ENCODE data around the gene VPS36.

VPS36 gene

DNA sequence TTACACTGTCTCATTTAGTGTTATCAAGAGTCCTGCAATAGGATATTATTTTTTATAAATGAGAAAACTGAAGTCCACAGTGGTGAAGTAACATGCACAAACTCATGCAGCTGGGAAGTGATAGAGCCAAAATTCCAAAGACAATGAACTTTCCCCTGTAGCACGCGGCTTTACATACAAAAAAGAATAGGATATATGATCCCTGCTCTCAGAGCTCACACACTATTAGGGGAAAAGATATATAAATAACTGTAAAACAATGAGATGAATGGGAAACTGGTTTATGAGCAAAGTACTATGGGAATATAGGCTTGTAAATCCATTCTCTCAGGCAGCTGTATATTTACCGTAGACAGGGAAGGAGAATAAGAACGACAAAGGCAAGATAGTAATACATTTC lies 84.1 kb downstream of the VPS36 start:
- Histone ChIP-seq H2AFZ (no peak overlapping the region), H3K4me1 (no peaks in the 10 kb centered on the region), H3K4me2 (ENCODE audit: low read length) (no peak overlapping the region), H3K27ac (no peak overlapping the region), H3K4me3 (ENCODE audit: low read depth, low read length) (no peak overlapping the region), H3K36me3 (ENCODE audit: control insufficient read depth, insufficient read depth, low read length) (no peaks in the 10 kb centered on the region), H3K27me3 (ENCODE audit: control insufficient read depth, insufficient read depth, low read length) (no peaks in the 10 kb centered on the region), H3K9me3 (ENCODE audit: control insufficient read depth, low read length) (no peaks in the 10 kb centered on the region), H3K79me2 (no peaks in the 10 kb centered on the region), H3K9ac (no peak overlapping the region)
- TF ChIP-seq, protein P1, sequence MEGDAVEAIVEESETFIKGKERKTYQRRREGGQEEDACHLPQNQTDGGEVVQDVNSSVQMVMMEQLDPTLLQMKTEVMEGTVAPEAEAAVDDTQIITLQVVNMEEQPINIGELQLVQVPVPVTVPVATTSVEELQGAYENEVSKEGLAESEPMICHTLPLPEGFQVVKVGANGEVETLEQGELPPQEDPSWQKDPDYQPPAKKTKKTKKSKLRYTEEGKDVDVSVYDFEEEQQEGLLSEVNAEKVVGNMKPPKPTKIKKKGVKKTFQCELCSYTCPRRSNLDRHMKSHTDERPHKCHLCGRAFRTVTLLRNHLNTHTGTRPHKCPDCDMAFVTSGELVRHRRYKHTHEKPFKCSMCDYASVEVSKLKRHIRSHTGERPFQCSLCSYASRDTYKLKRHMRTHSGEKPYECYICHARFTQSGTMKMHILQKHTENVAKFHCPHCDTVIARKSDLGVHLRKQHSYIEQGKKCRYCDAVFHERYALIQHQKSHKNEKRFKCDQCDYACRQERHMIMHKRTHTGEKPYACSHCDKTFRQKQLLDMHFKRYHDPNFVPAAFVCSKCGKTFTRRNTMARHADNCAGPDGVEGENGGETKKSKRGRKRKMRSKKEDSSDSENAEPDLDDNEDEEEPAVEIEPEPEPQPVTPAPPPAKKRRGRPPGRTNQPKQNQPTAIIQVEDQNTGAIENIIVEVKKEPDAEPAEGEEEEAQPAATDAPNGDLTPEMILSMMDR (IDR thresholded peaks at IDR 0.05), result no peak
